ENCODE measurements around the gene CDH4. TPM values are rescaled to one million over a fixed set of nuclear protein-coding genes. Genes with fewer than 3 reads are reported as not detected.
"Not testable (repeated sequence)": the region's sequence is repeated elsewhere in the genome, so short reads cannot be mapped to it uniquely, and the experiment has no call there.

The CDH4 gene
- total and polyA plus RNA-seq, 8 donors, result under 0.01 to 2.2 (median 0.11) TPM; not detected in 2

DNA sequence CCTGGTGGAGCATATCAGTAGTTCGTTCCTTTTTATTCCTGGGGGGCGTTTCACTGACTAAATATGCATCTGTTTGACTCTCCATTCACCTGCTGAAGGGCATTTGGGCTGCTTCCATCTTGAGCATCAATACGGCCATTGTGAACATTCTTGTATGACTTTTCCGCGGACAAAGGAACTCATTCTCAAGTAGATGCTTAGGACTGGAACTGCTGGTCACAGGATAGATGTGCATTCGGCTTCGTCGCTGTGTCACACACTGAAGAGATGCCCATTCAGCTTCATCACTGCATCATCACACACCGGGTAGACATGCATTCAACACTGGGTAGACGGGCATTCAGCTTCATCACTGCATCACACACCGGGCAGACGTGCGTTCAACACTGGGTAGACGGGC lies 718.3 kb downstream of the CDH4 start:
- Histone ChIP-seq H3K27me3 (peaks cover 11 to 35% (median 16%) of the 10 kb centered on the region in 3 donors), H3K4me3 (no peak overlapping the region), H3K36me3 (peaks cover 18 to 40% (median 37%) of the 10 kb centered on the region in 4 donors), H3K4me1 (peaks cover 0 to 9% (median 6%) of the 10 kb centered on the region in 4 donors), H3K9me3 (no peaks in the 10 kb centered on the region), H3K27ac (no peak overlapping the region)
- 91 to 96% (median 93%) methylated on average over 12 to 14 of the region's 14 CpGs for WGBS, 5 donors
- DNase-seq, result no peak
- intact Hi-C loops (cut with DNase I; ENCODE audit: low total_unique reads), result no loop called here
- TF ChIP-seq POLR2AphosphoS5 (IDR thresholded peaks at IDR 0.05) (no peak), POLR2A (IDR thresholded peaks at IDR 0.05) (no peak), EP300 (IDR thresholded peaks at IDR 0.05) (no peak)
- TF ChIP-seq, protein P1, sequence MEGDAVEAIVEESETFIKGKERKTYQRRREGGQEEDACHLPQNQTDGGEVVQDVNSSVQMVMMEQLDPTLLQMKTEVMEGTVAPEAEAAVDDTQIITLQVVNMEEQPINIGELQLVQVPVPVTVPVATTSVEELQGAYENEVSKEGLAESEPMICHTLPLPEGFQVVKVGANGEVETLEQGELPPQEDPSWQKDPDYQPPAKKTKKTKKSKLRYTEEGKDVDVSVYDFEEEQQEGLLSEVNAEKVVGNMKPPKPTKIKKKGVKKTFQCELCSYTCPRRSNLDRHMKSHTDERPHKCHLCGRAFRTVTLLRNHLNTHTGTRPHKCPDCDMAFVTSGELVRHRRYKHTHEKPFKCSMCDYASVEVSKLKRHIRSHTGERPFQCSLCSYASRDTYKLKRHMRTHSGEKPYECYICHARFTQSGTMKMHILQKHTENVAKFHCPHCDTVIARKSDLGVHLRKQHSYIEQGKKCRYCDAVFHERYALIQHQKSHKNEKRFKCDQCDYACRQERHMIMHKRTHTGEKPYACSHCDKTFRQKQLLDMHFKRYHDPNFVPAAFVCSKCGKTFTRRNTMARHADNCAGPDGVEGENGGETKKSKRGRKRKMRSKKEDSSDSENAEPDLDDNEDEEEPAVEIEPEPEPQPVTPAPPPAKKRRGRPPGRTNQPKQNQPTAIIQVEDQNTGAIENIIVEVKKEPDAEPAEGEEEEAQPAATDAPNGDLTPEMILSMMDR (IDR thresholded peaks at IDR 0.05), result no peak

GRCh38 chr20:61971595-61971994 lies 719.5 kb downstream of the CDH4 start:
- H3K9me3 ChIP-seq; intact Hi-C loops (cut with DNase I; ENCODE audit: low total_unique reads); H3K4me1 ChIP-seq; H3K27ac ChIP-seq; DNase-seq; H3K4me3 ChIP-seq: not testable (repeated sequence)
- Histone ChIP-seq H3K27me3 (peaks cover 0 to 23% (median 4%) of the 10 kb centered on the region in 3 donors), H3K36me3 (peaks cover 25 to 53% (median 49%) of the 10 kb centered on the region in 4 donors)
- 95 to 98% (median 97%) methylated on average over 11 to 13 of the region's 13 CpGs for WGBS, 5 donors

DNA sequence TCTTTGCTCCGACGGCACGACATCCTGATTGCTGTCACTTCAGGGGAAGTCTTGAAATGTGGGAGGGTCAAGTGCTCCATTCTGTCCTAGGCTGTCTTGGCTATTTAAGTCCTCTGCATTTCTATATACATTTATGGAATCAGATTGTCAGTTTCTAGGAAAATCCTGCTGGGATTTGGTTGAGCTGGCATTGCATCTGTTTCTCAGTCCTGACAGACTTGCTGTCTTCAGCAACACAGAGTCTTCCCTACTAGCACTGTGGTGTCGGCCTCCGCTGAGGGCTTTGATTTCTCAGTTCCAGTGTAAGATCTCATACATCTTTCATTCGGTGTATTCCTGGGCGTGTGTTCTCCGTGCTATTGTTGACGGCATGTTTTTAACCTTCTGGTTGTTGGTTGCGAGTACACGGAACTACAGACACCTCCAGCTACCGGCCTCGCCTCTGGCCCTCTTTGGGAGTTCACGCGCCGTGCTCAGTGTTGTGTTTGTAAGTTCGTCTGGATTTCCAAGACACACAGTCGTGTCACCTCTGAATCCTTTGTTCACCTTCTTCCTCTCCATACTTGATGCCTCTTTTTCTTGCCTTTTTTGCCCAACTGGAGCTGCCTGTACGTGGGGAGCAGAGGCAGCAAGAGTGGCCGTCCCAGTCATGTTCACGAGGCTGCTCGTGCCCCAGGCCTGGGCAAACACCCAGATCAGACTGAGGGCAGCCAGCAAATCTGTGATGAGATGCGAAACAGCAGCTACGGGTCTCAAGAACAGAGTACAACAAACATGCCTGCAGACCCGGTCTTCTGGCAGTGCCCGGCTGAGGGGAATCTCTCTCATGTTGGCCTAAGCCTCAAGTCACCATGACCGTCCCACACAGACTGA lies 720.8 kb downstream of the CDH4 start:
- no peaks in the 10 kb centered on the region for H3K9me3 ChIP-seq
- H3K27ac ChIP-seq, result no peak overlapping the region
- H3K27me3 ChIP-seq, result peaks cover 0 to 13% (median 0%) of the 10 kb centered on the region in 3 donors
- H3K4me3 ChIP-seq, result no peak overlapping the region
- intact Hi-C loops (cut with DNase I; ENCODE audit: low total_unique reads), result no loop called here
- no peak for DNase-seq
- 91 to 95% (median 95%) methylated on average over 27 of the region's 27 CpGs for WGBS, 5 donors
- TF ChIP-seq POLR2A (IDR thresholded peaks at IDR 0.05), result no peak
- no peaks in the 10 kb centered on the region for H3K4me1 ChIP-seq
- H3K36me3 ChIP-seq, result peaks cover 25 to 64% (median 56%) of the 10 kb centered on the region in 4 donors

GRCh38 chr20:61973515-61974356 lies 721.7 kb downstream of the CDH4 start:
- 94 to 96% (median 95%) methylated on average over 19 to 25 of the region's 25 CpGs for WGBS, 5 donors
- Histone ChIP-seq H3K9me3 (no peaks in the 10 kb centered on the region), H3K27me3 (peaks cover 0 to 5% (median 0%) of the 10 kb centered on the region in 3 donors), H3K4me3 (no peak overlapping the region), H3K4me1 (no peaks in the 10 kb centered on the region), H3K27ac (no peak overlapping the region), H3K36me3 (peaks cover 25 to 64% (median 58%) of the 10 kb centered on the region in 4 donors)
- intact Hi-C loops (cut with DNase I; ENCODE audit: low total_unique reads), result no loop called here
- TF ChIP-seq, protein P1 (IDR thresholded peaks at IDR 0.05), result no peak
- no peak for TF ChIP-seq POLR2A (IDR thresholded peaks at IDR 0.05)
- no peak for TF ChIP-seq POLR2AphosphoS5 (IDR thresholded peaks at IDR 0.05)
- no peak for TF ChIP-seq EP300 (IDR thresholded peaks at IDR 0.05)
- no peak for DNase-seq

GRCh38 chr20:61974357-61974665 lies 722.2 kb downstream of the CDH4 start:
- intact Hi-C loops (cut with DNase I; ENCODE audit: low total_unique reads), result no loop called here
- DNase-seq, result no peak
- no peaks in the 10 kb centered on the region for H3K27me3 ChIP-seq
- H3K36me3 ChIP-seq, result peaks cover 25 to 69% (median 64%) of the 10 kb centered on the region in 4 donors
- no peak overlapping the region for H3K27ac ChIP-seq
- WGBS, 5 donors, result 89 to 97% (median 95%) methylated on average over 14 of the region's 14 CpGs
- TF ChIP-seq EP300 (IDR thresholded peaks at IDR 0.05) (no peak), POLR2A (IDR thresholded peaks at IDR 0.05) (no peak), POLR2AphosphoS5 (IDR thresholded peaks at IDR 0.05) (no peak)
- TF ChIP-seq, protein P1 (IDR thresholded peaks at IDR 0.05), result no peak
- no peaks in the 10 kb centered on the region for H3K4me1 ChIP-seq
- no peak overlapping the region for H3K4me3 ChIP-seq
- no peaks in the 10 kb centered on the region for H3K9me3 ChIP-seq
